DOHH2 (cell line): ENCODE data around the gene BRIP1.

Source experiments
- H3F3A ChIP-seq: fragments of 200-600 bp; sonication (generic), shearing (Covaris generic); 2 replicates; pipeline ENCODE4 v1.6.0; 2016; ENCODE audit warnings: antibody characterized with exemption, mild to moderate bottlenecking; ENCODE audit not compliant: control insufficient read depth, insufficient read depth
- H3K27ac ChIP-seq: fragments of 200-600 bp; sonication (generic); 2 replicates; pipeline ENCODE4 v1.5.1; 2014; ENCODE audit warnings: low read depth, mild to moderate bottlenecking, low read length, moderate library complexity
- H3K27me3 ChIP-seq: fragments of 200-600 bp; sonication (generic); 2 replicates; pipeline ENCODE4 v1.6.1; 2014; ENCODE audit warnings: mild to moderate bottlenecking, low read length, mixed read lengths; ENCODE audit not compliant: control insufficient read depth
- H3K36me3 ChIP-seq: fragments of 200-600 bp; sonication (generic); 2 replicates; pipeline ENCODE4 v1.6.1; 2014; ENCODE audit warnings: mild to moderate bottlenecking, low read length, moderate library complexity, mixed read lengths; ENCODE audit not compliant: control insufficient read depth
- H3K4me1 ChIP-seq: fragments of 200-600 bp; sonication (generic); 2 replicates; pipeline ENCODE4 v1.6.1; 2014; ENCODE audit warnings: mild to moderate bottlenecking, low read length, mixed read lengths; ENCODE audit not compliant: control insufficient read depth
- H3K4me2 ChIP-seq: fragments of 200-600 bp; sonication (generic); 2 replicates; pipeline ENCODE4 v1.6.0; 2014; ENCODE audit warnings: mild to moderate bottlenecking, low read length, moderate library complexity
- H3K4me3 ChIP-seq: fragments of 200-600 bp; sonication (generic); 2 replicates; pipeline ENCODE4 v1.5.1; 2014; ENCODE audit warnings: mild to moderate bottlenecking, low read length, mixed read lengths
- H3K79me2 ChIP-seq: fragments of 200-600 bp; sonication (generic); 2 replicates; pipeline ENCODE4 v1.6.1; 2014; ENCODE audit warnings: mild to moderate bottlenecking, low read length, mixed read lengths; ENCODE audit not compliant: control insufficient read depth
- H3K9me2 ChIP-seq: fragments of 200-600 bp; sonication (generic); replicated peaks from 2 replicates; pipeline ENCODE4 v1.6.1; 2014; ENCODE audit warnings: mild to moderate bottlenecking, low read length, mixed read lengths; ENCODE audit not compliant: control insufficient read depth
- H3K9me3 ChIP-seq: fragments of 200-600 bp; sonication (generic); 2 replicates; pipeline ENCODE4 v1.6.1; 2014; ENCODE audit warnings: antibody characterized with exemption, low read length, mixed read lengths; ENCODE audit not compliant: control insufficient read depth, insufficient read depth
- H4K20me1 ChIP-seq: fragments of 200-600 bp; sonication (generic); 2 replicates; pipeline ENCODE4 v1.6.0; 2014; ENCODE audit warnings: low read depth, mild to moderate bottlenecking, antibody characterized with exemption, low read length, moderate library complexity; ENCODE audit not compliant: control insufficient read depth, insufficient read depth
- EZH2phosphoT487 ChIP-seq: fragments of 200-600 bp; sonication (generic); IDR thresholded peaks from 2 replicates; pipeline ENCODE4 v1.6.1; 2017; ENCODE audit warnings: borderline replicate concordance, mild to moderate bottlenecking, antibody characterized with exemption, low read length, moderate library complexity, mixed read lengths
- TF ChIP-seq, protein P1 (sequence below): fragments of 200-600 bp; sonication (generic); IDR thresholded peaks from one replicate; pipeline ENCODE4 v1.5.1; 2014; ENCODE audit warnings: antibody characterized with exemption, mild to moderate bottlenecking, low read depth, low read length; ENCODE audit not compliant: poor library complexity, severe bottlenecking

BRIP1 gene

DNA sequence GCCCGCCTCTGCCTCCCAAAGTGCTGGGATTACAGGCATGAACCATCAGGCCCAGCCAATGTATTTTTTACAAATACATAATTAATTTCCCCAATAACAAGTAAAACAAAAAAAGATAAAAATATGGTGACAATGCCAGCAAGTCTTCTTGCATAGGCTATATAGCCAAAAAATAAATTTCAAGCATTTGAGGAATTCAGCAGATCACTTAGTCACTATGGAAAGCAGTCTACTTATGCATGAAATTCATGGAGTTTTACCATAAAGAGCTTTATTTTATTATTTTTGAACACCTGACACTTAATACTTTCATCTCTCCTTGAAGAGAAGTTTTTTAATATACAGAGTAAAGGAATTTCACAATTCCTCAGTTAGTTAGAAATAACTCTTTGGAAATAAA is 56.4 kb downstream of the BRIP1 start:
- no peaks in the 10 kb centered on the region for H3K9me3 ChIP-seq
- H3K27ac ChIP-seq = no peak overlapping the region
- H4K20me1 ChIP-seq = no peaks in the 10 kb centered on the region
- H3K4me3 ChIP-seq = no peak overlapping the region
- H3K27me3 ChIP-seq = no peaks in the 10 kb centered on the region
- TF ChIP-seq EZH2phosphoT487 = no peak
- TF ChIP-seq, protein P1, sequence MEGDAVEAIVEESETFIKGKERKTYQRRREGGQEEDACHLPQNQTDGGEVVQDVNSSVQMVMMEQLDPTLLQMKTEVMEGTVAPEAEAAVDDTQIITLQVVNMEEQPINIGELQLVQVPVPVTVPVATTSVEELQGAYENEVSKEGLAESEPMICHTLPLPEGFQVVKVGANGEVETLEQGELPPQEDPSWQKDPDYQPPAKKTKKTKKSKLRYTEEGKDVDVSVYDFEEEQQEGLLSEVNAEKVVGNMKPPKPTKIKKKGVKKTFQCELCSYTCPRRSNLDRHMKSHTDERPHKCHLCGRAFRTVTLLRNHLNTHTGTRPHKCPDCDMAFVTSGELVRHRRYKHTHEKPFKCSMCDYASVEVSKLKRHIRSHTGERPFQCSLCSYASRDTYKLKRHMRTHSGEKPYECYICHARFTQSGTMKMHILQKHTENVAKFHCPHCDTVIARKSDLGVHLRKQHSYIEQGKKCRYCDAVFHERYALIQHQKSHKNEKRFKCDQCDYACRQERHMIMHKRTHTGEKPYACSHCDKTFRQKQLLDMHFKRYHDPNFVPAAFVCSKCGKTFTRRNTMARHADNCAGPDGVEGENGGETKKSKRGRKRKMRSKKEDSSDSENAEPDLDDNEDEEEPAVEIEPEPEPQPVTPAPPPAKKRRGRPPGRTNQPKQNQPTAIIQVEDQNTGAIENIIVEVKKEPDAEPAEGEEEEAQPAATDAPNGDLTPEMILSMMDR = no peak
- no peak overlapping the region for H3K4me2 ChIP-seq
- H3K36me3 ChIP-seq = peaks cover 72% of the 10 kb centered on the region
- H3K4me1 ChIP-seq = peaks cover 20% of the 10 kb centered on the region
- peaks cover 5% of the 10 kb centered on the region; the same call in 1 of the 2 replicates for H3K79me2 ChIP-seq
- no peaks in the 10 kb centered on the region for H3K9me2 ChIP-seq
- 0 out of 2 replicates have a peak, but pooled peaks cover 4% of the 10 kb centered on the region for H3F3A ChIP-seq

DNA sequence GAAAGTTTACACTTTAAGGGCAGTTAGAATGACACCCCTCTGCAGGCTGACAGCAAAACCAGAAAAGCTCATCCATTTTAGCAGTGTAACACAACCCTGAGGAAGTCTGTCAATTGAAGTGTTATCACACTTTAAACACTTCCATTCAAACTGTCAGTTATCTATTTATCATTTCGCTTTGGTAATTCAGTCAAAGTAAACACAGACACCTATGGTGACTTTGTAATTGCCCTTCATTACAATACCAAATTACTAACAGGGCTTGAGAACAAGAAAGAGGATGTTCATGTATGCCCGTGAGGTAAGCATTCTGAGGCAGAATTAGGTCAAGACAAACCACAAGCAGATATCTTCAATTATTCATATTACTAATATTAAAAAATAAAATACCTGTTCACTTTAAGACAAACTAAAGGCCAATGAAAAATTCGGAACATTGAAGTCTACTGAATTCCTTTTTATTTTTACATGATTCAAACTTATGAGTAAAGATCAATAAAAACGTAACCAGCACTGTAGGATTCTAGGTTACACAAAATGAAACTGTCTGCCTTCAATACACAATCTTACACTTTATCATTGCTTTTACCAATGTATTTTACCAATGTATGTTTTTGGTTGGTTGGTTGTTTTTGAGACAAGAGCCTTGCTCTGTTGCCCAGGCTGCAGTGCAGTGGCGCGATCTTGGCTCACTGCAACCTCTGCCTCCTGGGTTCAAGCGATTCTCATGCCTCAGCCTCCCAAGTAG is 57.1 kb downstream of the BRIP1 start:
- Histone ChIP-seq H3K27me3 (no peaks in the 10 kb centered on the region), H4K20me1 (no peaks in the 10 kb centered on the region), H3K9me3 (no peaks in the 10 kb centered on the region), H3K4me2 (no peak overlapping the region), H3F3A (0 out of 2 replicates have a peak, but pooled peaks cover 4% of the 10 kb centered on the region), H3K27ac (no peak overlapping the region), H3K4me1 (peaks cover 20% of the 10 kb centered on the region), H3K4me3 (no peak overlapping the region), H3K79me2 (peaks cover 5% of the 10 kb centered on the region; the same call in 1 of the 2 replicates), H3K9me2 (no peaks in the 10 kb centered on the region), H3K36me3 (peaks cover 75% of the 10 kb centered on the region)
- no peak for TF ChIP-seq EZH2phosphoT487
- TF ChIP-seq, protein P1 = no peak

DNA sequence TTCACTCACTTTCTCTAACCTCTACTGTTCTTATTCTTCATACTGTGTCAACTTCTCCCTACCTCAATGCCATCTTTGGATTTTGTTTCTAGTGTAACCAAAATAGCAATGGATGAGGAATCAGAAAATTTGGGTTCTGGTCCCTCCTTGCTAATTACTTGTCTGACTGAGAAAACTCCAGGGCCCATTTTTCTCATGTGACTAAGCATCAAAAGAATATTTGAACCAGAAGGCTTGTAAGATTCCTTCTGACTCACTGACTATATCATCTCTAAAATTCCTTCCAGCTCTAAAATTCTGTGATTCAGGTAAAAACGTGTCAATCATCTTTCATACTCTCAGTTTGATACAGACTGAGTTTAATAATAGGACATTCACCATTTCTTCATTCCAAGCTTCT is 57.9 kb downstream of the BRIP1 start:
- no peaks in the 10 kb centered on the region for H4K20me1 ChIP-seq
- no peak overlapping the region for H3K4me3 ChIP-seq
- H3K27me3 ChIP-seq = no peaks in the 10 kb centered on the region
- no peaks in the 10 kb centered on the region for H3K9me3 ChIP-seq
- peaks cover 77% of the 10 kb centered on the region for H3K36me3 ChIP-seq
- no peak overlapping the region for H3K4me2 ChIP-seq
- H3F3A ChIP-seq = no peaks in the 10 kb centered on the region
- H3K9me2 ChIP-seq = no peaks in the 10 kb centered on the region
- H3K4me1 ChIP-seq = peaks cover 16% of the 10 kb centered on the region
- TF ChIP-seq EZH2phosphoT487 = no peak
- TF ChIP-seq, protein P1 = no peak
- H3K27ac ChIP-seq = no peak overlapping the region
- peaks cover 5% of the 10 kb centered on the region; the same call in 1 of the 2 replicates for H3K79me2 ChIP-seq
